Panc1 (cell line): Measurements from ENCODE around the gene PHF10. TPM values are rescaled to one million over a fixed set of nuclear protein-coding genes. Genes with fewer than 3 reads are reported as not detected.

Source experiments
- ATAC-seq: fragments of 200-7000 bp; cut with Tn5 transposase; 2 replicates; pipeline ENCODE4 v1.9.1; 2020; ENCODE audit warnings: mild to moderate bottlenecking, moderate library complexity
- BruUV-seq: library from RNA; stranded (reverse); fragments of 400-500 nt; replicated peaks from 2 replicates; lab custom pipeline; 2021; lab: Mats Ljungman, UMichigan
- CTCF ChIA-PET: fragments of 300-600 bp; sonication (Branson Sonifier 250); formaldehyde crosslinking; loops from one replicate; lab custom pipeline; 2022; ENCODE audit warnings: antibody characterized with exemption; lab: Charles Lee
- POLR2A ChIA-PET: fragments of 300-600 bp; sonication (Branson Sonifier 250); formaldehyde crosslinking; loops from one replicate; lab custom pipeline; 2022; ENCODE audit warnings: antibody characterized with exemption; lab: Charles Lee
- DNase-seq: peaks from one replicate; pipeline ENCODE4 v3.0.0-alpha.2; 2010; ENCODE audit warnings: low read depth, low spot score
- H3K27ac ChIP-seq: 2 replicates; pipeline ENCODE4 v1.5.1; 2011; ENCODE audit warnings: mild to moderate bottlenecking, low read length, inconsistent platforms
- H3K27me3 ChIP-seq: fragments of 200-500 bp; sonication (Bioruptor generic); 2 replicates; pipeline ENCODE4 v1.6.0; 2014; ENCODE audit warnings: low read length, inconsistent platforms; ENCODE audit not compliant: control insufficient read depth, insufficient read depth
- H3K36me3 ChIP-seq: fragments of 200-500 bp; sonication (Bioruptor generic); 2 replicates; pipeline ENCODE4 v1.5.1; 2014; ENCODE audit warnings: inconsistent platforms, mild to moderate bottlenecking, low read length, moderate library complexity; ENCODE audit not compliant: control insufficient read depth, insufficient read depth
- H3K4me1 ChIP-seq: 2 replicates; pipeline ENCODE4 v1.5.1; 2011; ENCODE audit warnings: inconsistent platforms, mild to moderate bottlenecking, low read length, moderate library complexity; ENCODE audit not compliant: control insufficient read depth, insufficient read depth
- H3K4me3 ChIP-seq, 2 experiments: 2 replicates each; pipeline ENCODE4 v1.5.1; 2011 to 2012; ENCODE audit warnings: low read depth in 2 of 2, low read length in 2 of 2, mild to moderate bottlenecking in 2 of 2, inconsistent platforms in 1 of 2, moderate library complexity in 1 of 2
- H3K9me3 ChIP-seq: fragments of 200-500 bp; sonication (Bioruptor generic); 2 replicates; pipeline ENCODE4 v1.5.1; 2014; ENCODE audit warnings: low read depth, mild to moderate bottlenecking, inconsistent platforms, low read length, moderate library complexity; ENCODE audit not compliant: control insufficient read depth, insufficient read depth
- POLR2AphosphoS5 ChIP-seq: IDR thresholded peaks from 2 replicates; pipeline ENCODE4 v1.6.1; 2012; ENCODE audit warnings: mild to moderate bottlenecking, low read depth, low read length, moderate library complexity
- SIN3A ChIP-seq: IDR thresholded peaks from 2 replicates; pipeline ENCODE4 v1.6.1; 2012; ENCODE audit warnings: low read depth, mild to moderate bottlenecking, low read length, moderate library complexity, borderline replicate concordance; ENCODE audit not compliant: insufficient read depth
- TCF7L2 ChIP-seq: IDR thresholded peaks from 2 replicates; pipeline ENCODE4 v1.6.1; 2011; ENCODE audit warnings: mild to moderate bottlenecking, low read depth, low read length, inconsistent platforms
- in situ Hi-C: cut with HindIII; loops from 2 replicates; pipeline ENCODE4 v1.10.0; 2016; ENCODE audit warnings: low sequenced_read_pairs, low pct_unique_long_range_greater_than_20kb
- intact Hi-C: fragments of 100-400 bp; cut with micrococcal nuclease; formaldehyde crosslinking; loops from one replicate; pipeline ENCODE4 v1.10.0; 2022; ENCODE audit not compliant: unreplicated experiment
- total RNA-seq: library from RNA; stranded (reverse); gene quantifications from one replicate; pipeline ENCODE4 v1.2.1, GENCODE V29; 2021; ENCODE audit not compliant: unreplicated experiment
- TF ChIP-seq, protein P1 (sequence below), 2 experiments: IDR thresholded peaks; 2 replicates each; pipeline ENCODE4 v1.6.1; 2011 to 2012; ENCODE audit warnings: low read depth in 2 of 2, control low read depth in 1 of 2, low read length in 1 of 2, mild to moderate bottlenecking in 1 of 2, moderate library complexity in 1 of 2; ENCODE audit not compliant: insufficient read depth in 1 of 2
- TF ChIP-seq, protein P2 (sequence below): fragments of 450-650 bp; IDR thresholded peaks from 2 replicates; pipeline ENCODE4 v1.5.1; 2017; ENCODE audit warnings: mild to moderate bottlenecking

PHF10 gene
- total RNA-seq, 1 experiment from 2014 or later: 71.7 TPM

DNA sequence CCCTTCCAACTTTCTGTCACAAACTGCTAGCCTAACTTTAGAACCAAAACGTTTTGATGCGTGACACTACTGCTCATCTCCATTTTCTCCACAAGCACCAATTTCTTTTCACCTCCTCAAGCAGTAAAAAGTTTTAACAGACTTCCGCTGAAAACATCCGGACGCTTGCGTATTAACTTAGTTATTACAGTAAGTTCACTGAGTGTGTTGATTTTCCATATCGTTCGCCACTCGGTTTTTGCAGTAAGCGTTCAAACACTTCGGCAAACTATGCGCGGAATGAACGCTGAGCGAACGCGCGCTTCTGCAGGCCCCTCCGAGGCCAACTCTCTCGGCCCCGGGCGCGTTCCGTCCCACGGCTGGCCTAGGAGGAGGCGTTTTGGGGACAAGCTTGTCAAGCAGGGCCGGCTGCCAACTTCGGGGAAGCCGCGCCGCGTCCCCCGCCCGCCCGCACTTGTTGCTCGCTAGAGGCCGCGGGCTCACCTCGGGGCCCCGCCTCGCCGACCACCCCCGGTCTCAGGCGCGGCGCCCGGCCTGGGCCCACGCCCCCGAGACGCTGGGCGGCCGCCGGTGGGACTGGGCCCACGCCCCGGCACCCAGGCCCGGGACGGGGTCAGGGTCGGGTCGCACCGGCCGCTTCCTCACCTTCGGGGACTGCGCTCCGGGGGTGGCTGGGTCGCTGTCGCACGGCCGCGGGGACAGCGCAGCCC, 945 bp downstream of the PHF10 start:
- intact Hi-C loops (no loop called here), in situ Hi-C loops (no loop called here)
- H3K27ac ChIP-seq: peak overlapping the region; percentile 90
- ATAC-seq (peak; percentile 49), DNase-seq (no peak)
- H3K36me3 ChIP-seq: no peaks in the 10 kb centered on the region
- POLR2A ChIA-PET: interaction anchor here (0.6 kb wide), 1 partner anchor 305 kb away, joined by 3 read pairs; no protein-coding TSS in a partner anchor
- CTCF ChIA-PET: no interaction called here
- H3K4me1 ChIP-seq: peaks cover 36% of the 10 kb centered on the region
- H3K4me3 ChIP-seq: peak overlapping the region; percentile 76 to 89
- BruUV-seq: no TSS peak
- no peaks in the 10 kb centered on the region for H3K9me3 ChIP-seq
- peak; percentile 38; the same call in 1 of the 2 replicates for TF ChIP-seq SIN3A
- TF ChIP-seq TCF7L2: no peak
- no peaks in the 10 kb centered on the region for H3K27me3 ChIP-seq

DNA sequence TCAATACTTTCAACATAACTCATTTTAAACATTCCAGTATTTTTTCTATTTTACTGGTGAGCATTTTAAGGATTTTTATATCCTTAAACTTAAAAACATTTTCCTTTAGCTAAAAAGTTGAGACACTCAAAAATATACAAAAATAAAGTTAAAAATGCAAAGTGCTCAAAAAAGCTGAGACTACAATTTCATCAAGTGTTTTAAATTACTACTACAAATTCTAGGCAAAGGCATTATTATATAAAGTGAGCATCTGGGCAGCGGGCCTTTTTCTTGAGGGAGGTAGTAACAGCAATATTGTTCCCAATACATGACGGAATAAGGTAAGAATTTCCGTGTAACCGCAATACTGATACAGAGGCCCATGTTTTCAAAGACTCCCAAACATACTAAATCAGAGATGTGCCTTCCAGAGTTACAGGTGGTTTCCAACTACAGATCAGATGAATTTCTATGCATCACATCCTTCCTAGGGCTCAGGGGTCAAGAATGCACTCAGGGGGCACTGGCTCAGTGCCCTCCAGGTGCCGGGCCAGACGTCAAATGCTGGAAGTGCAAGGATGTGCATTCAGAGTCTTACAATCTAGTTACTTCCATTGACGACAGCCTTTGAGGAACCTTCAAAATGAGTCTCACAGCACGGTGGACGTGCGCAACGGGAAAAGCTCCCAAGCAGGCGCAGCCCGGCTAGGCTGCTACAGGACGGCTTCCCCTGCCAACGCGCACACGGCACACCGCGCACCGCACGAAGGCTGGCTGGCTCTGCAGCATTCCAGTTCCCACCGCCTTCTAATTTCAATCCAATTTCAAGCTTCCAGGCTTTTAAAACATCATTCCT, 1.7 kb downstream of the PHF10 start:
- no peaks in the 10 kb centered on the region for H3K27me3 ChIP-seq
- ChIA-PET CTCF (no interaction called here), POLR2A (interaction anchor here (0.6 to 1.1 kb wide), 2 partner anchors 21 to 304 kb away, joined by 3 to 5 read pairs; partner anchors contain the start of genes C6orf120 and WDR27)
- H3K36me3 ChIP-seq: peaks cover 4% of the 10 kb centered on the region
- no peaks in the 10 kb centered on the region for H3K9me3 ChIP-seq
- peak overlapping the region; percentile 76 to 89 for H3K4me3 ChIP-seq
- in situ Hi-C loops: no loop called here
- intact Hi-C loops: no loop called here
- DNase-seq (no peak), ATAC-seq (peak; percentile 51)
- peaks cover 36% of the 10 kb centered on the region for H3K4me1 ChIP-seq
- TSS peak; percentile 73 for BruUV-seq
- TF ChIP-seq SIN3A: peak; percentile 61; the same call in 1 of the 2 replicates
- TF ChIP-seq, protein P1, sequence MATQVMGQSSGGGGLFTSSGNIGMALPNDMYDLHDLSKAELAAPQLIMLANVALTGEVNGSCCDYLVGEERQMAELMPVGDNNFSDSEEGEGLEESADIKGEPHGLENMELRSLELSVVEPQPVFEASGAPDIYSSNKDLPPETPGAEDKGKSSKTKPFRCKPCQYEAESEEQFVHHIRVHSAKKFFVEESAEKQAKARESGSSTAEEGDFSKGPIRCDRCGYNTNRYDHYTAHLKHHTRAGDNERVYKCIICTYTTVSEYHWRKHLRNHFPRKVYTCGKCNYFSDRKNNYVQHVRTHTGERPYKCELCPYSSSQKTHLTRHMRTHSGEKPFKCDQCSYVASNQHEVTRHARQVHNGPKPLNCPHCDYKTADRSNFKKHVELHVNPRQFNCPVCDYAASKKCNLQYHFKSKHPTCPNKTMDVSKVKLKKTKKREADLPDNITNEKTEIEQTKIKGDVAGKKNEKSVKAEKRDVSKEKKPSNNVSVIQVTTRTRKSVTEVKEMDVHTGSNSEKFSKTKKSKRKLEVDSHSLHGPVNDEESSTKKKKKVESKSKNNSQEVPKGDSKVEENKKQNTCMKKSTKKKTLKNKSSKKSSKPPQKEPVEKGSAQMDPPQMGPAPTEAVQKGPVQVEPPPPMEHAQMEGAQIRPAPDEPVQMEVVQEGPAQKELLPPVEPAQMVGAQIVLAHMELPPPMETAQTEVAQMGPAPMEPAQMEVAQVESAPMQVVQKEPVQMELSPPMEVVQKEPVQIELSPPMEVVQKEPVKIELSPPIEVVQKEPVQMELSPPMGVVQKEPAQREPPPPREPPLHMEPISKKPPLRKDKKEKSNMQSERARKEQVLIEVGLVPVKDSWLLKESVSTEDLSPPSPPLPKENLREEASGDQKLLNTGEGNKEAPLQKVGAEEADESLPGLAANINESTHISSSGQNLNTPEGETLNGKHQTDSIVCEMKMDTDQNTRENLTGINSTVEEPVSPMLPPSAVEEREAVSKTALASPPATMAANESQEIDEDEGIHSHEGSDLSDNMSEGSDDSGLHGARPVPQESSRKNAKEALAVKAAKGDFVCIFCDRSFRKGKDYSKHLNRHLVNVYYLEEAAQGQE (IDR thresholded peaks at IDR 0.05; ENCODE audit: insufficient read depth in 1 of 2, low read depth in 2 of 2, low read length in 1 of 2): no peak
- peak overlapping the region; percentile 90 for H3K27ac ChIP-seq

DNA sequence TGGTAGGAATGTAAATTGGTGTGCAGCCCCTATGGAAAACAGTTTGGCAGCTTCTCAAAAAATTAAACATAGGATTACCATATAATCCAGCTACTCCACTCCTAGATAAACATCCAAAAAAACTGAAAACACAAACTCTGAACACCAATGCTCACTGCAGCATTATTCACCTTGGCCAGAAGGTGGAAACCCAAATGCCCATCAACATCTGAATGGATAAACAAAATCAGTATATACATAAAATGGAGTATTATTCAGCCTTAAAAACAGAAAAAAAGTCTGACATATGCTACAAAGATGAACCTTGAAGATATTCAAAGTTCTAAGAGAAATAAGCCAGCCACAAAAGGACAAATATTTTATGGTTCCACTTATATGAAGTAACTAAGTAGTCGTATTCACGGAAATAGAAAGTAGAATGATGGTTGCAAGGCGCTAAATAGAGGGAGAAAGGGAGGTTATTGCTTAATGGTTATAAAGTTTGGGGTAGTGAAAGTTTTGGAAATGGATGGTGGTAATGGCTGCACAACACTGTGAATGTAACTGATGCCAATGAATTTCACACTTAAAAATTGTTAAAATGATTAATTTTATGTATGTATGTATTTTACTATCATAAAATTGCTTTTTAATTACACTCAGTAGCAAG, 4.0 kb downstream of the PHF10 start:
- H3K9me3 ChIP-seq: no peaks in the 10 kb centered on the region
- no peak overlapping the region for H3K27ac ChIP-seq
- H3K4me3 ChIP-seq: no peak overlapping the region
- ATAC-seq (no peak), DNase-seq (no peak)
- CTCF ChIA-PET: no interaction called here
- no TSS peak for BruUV-seq
- POLR2A ChIA-PET: interaction anchor here (0.5 kb wide), 1 partner anchor 12 kb away, joined by 3 read pairs; no protein-coding TSS in a partner anchor
- in situ Hi-C loops: no loop called here
- no peak for TF ChIP-seq TCF7L2
- TF ChIP-seq, protein P1 (IDR thresholded peaks at IDR 0.05; ENCODE audit: insufficient read depth in 1 of 2, low read depth in 2 of 2, low read length in 1 of 2): no peak
- no peak for TF ChIP-seq POLR2AphosphoS5
- TF ChIP-seq SIN3A: no peak
- TF ChIP-seq, protein P2, sequence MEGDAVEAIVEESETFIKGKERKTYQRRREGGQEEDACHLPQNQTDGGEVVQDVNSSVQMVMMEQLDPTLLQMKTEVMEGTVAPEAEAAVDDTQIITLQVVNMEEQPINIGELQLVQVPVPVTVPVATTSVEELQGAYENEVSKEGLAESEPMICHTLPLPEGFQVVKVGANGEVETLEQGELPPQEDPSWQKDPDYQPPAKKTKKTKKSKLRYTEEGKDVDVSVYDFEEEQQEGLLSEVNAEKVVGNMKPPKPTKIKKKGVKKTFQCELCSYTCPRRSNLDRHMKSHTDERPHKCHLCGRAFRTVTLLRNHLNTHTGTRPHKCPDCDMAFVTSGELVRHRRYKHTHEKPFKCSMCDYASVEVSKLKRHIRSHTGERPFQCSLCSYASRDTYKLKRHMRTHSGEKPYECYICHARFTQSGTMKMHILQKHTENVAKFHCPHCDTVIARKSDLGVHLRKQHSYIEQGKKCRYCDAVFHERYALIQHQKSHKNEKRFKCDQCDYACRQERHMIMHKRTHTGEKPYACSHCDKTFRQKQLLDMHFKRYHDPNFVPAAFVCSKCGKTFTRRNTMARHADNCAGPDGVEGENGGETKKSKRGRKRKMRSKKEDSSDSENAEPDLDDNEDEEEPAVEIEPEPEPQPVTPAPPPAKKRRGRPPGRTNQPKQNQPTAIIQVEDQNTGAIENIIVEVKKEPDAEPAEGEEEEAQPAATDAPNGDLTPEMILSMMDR: peak; percentile 28; the same call in 1 of the 2 replicates
- peaks cover 23% of the 10 kb centered on the region for H3K36me3 ChIP-seq
- peaks cover 31% of the 10 kb centered on the region for H3K4me1 ChIP-seq
- H3K27me3 ChIP-seq: no peaks in the 10 kb centered on the region
- intact Hi-C loops: no loop called here
